ENCODE results near the gene IL31RA.
"Not testable (repeated sequence)": the region's sequence is repeated elsewhere in the genome, so short reads cannot be mapped to it uniquely, and the experiment has no call there.

IL31RA gene

GRCh38 chr5:55927861-55928655 is 76.9 kb downstream of the IL31RA start:
- DNase-seq = no peak

DNA sequence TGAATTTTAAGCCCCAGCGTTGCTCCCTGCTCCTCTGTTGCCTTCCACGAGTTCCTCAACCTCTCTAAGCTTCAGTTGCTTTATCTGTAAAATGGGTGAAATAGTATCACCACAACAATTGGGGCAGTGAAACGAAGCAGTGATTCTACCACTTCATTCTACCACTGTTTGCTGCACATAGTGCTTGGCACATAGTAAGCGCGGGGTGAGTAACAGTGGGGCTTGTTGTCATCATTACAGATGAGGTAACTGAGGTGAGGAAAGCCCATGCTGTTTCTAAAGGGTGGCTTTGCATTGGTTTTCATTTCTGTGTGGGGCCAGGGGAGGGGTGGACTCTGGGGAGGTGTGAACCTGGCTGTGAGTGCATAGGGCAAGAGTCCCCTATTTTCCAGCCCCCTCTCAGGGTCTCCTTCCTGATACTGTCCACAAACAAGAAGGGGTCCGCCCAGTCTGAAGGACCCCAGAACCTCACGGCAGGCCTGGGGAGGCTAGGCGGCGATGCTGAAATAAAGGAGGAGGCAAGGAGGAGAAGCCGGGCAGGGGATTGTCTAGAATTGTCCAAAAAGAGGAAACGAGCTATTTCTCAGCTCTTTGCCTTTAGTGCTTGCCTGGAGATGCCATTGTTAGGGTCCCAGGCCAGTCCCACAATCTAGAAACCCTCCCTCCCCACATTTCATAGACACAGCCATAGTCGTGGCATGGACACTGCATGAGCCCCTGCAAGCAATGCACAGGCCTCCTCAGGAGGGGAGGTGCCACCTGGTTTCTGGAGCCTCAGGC is 78.1 kb downstream of the IL31RA start:
- no peak for DNase-seq

- no peak for DNase-seq
These were observed 81.5 kb downstream of the IL31RA start for GRCh38 chr5:55932700-55933099.

DNA sequence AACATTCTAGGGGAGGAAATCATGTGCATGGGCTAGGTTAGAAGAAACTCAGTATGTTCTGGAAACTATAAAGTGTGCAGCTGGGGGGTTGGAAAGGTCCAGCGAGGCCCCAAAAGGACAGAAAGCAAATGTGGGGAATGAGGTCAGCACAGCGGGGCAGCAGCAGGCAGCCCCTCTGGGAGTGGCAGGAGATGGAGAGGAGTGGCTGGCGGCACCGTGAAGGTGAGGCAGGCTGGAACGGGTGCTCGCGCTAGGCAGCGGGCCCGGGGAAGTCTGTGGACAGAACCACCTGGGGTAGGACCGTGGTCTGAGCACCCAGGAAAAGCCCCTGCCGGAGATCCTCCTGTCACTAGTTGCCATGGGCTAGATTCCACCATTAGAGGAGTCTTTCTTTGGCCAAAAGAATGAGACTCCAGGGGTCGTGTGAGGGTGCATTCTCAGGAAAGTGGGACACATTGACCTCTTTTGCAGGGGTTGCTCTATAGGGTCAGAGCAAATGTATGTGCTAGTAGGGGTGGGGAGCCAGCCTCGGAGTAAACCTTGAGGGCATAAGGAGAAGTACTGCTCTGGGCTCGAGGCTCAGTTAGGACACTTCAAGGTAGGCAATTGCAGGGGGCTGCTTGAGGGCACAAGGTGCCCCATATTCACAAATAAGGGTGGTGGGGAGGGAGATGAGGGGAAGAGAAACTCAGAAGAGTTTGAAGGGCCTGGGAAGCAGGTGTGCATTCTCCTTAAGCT is 82.4 kb downstream of the IL31RA start:
- DNase-seq = no peak

- no peak for DNase-seq
These were observed 83.0 kb downstream of the IL31RA start for GRCh38 chr5:55934115-55934613.

DNA sequence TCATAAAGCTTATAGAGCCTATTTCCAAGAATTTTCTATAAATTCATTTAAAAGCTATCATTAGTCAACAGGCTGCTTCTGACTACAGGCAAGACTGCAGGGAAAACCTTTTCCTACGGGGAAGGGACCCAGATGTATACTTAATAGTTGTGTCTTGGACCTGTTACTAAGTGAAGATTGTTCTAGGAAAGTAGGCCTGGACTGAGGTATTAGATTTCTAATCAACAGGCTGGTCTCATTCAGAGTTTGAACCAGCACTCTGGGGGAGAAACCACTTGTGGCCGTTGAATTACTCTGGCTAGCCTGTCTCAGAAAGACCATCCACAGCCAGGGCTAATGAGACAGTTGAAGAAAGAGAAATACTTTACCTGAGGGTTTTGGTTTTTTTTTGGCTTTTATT is 83.6 kb downstream of the IL31RA start:
- no peak for DNase-seq

- DNase-seq = no peak
These were observed 84.2 kb downstream of the IL31RA start for GRCh38 chr5:55935371-55935770.

DNA sequence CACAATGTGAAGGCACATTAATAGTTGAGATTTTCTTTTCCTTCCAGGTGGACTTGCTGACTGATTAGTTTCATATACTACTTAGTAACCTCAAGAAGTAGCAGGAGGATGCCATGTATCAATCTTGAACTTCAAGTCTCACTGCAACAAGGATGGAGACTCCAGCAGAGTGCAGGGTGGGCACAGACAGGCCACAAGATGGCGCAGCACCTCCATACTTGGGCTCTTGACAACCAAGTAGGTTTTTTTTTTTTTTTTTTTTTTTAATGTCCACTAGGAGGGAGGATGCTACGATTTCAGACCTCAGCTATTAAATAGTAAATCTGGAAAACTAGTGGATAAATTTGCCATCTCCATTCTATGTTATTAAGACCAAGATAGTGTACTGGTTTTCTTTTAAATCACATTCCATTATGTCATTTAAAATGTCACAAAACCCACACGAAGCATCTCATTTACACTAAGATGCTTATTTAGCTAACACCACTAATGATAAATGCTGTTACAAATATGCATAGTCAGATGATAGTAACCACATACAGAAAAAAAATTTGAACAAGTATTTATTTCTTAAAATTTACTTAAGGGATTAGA is 85.0 kb downstream of the IL31RA start:
- DNase-seq = peak; percentile 56

GRCh38 chr5:55937598-55937997 is 86.4 kb downstream of the IL31RA start:
- not testable (repeated sequence) for DNase-seq

DNA sequence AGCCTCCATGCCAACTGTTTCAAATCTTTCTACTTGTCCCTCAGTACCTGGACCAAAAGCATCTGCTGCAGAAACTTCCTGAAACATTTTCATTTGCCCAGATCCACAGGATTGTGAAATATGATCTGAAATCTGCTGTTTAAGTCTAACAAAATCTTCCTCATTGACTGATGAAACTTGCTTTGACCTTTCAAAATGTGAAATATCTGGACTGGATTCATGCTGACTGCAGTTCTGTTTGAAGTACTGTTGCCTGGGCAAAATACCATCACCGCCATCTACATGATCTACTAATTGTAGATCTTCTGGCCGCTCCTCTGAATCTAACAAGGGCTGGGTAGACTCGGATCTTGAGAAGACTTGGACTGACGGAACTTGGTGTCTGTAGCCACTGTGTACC is 90.0 kb downstream of the IL31RA start:
- DNase-seq = not testable (repeated sequence)

DNA sequence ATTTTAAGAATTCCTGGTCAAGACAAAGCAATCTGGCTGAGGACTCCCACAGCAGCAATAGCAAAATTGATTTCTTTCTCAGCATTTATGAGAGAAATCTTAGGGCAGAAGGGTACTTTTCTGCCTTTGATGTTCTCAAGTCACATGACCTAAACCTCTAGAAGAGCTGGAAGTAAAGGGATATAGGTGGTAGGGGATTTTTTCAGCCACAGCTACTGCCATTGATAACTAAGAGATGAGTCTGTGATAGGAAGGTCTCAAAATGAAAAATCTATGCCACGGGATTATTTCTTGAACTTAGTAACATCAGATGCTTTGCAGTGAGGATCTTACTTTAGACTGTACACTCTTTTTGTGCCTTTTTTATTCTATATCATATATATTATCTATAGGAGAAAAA is 108.1 kb downstream of the IL31RA start:
- peak; percentile 4 for DNase-seq

- DNase-seq = no peak
These were observed 109.6 kb downstream of the IL31RA start for GRCh38 chr5:55960779-55961178.

- DNase-seq = no peak
These were observed 114.4 kb downstream of the IL31RA start for GRCh38 chr5:55965525-55965924.

DNA sequence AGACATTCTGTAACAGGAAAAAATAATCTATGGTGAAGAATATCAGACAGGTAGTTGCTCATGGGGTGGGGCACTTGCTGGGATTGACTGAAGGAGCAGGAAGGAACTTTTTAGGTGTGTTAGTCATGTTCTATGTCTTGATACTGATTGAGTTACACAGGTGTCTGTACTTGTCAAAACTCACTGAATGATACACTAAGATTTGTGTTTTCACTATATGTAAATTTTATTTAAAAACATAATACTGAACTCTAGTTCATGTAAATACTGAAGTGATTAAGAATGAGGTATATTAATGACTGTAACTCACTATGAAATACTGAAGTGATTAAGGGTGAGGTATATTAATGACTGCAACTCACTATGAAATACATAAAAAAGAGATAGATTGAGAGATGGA is 115.1 kb downstream of the IL31RA start:
- no peak for DNase-seq

- no peak for DNase-seq
These were observed 118.8 kb downstream of the IL31RA start for GRCh38 chr5:55969956-55970355.
